Mucosa of rectum (tissue), 2 donors: ENCODE measurements around the gene MAST4.

Source experiments
- H3K27ac ChIP-seq, 2 donors: one replicate each; pipeline ENCODE4 v1.7.0; 2013; ENCODE audit warnings: inconsistent platforms in 2 of 2, low read depth in 2 of 2, low read length in 2 of 2
- H3K27me3 ChIP-seq, 2 donors: one replicate each; pipeline ENCODE4 v1.7.0; 2013; ENCODE audit warnings: low read length in 2 of 2; ENCODE audit not compliant: control insufficient read depth in 2 of 2, insufficient read depth in 2 of 2
- H3K36me3 ChIP-seq, 2 donors: one replicate each; pipeline ENCODE4 v1.7.0; 2013; ENCODE audit warnings: low read length in 2 of 2; ENCODE audit not compliant: control insufficient read depth in 2 of 2, insufficient read depth in 2 of 2
- H3K4me1 ChIP-seq, 2 donors: one replicate each; pipeline ENCODE4 v1.7.0; 2013; ENCODE audit warnings: low read length in 2 of 2, mild to moderate bottlenecking in 1 of 2; ENCODE audit not compliant: control insufficient read depth in 2 of 2, insufficient read depth in 2 of 2
- H3K4me3 ChIP-seq, 2 donors: one replicate each; pipeline ENCODE4 v1.7.0; 2013; ENCODE audit warnings: low read length in 2 of 2
- H3K9ac ChIP-seq, 2 donors: one replicate each; pipeline ENCODE4 v1.7.0; 2013; ENCODE audit warnings: low read length in 2 of 2, low read depth in 1 of 2, mild to moderate bottlenecking in 1 of 2
- H3K9me3 ChIP-seq, 2 donors: one replicate each; pipeline ENCODE4 v1.7.0; 2013; ENCODE audit warnings: low read length in 2 of 2; ENCODE audit not compliant: control insufficient read depth in 2 of 2
- donor health status: healthy.
- donor health status: Normal muscosa, but diverticular disease.

The MAST4 gene

GRCh38 chr5:66660396-66660795, 64.2 kb downstream of the MAST4 start:
- H3K9ac ChIP-seq: no peak overlapping the region

GRCh38 chr5:66661149-66661548, 65.0 kb downstream of the MAST4 start:
- no peaks in the 10 kb centered on the region for H3K9me3 ChIP-seq
- no peak overlapping the region for H3K27ac ChIP-seq
- no peak overlapping the region for H3K9ac ChIP-seq
- no peak overlapping the region for H3K4me3 ChIP-seq
- H3K27me3 ChIP-seq: no peaks in the 10 kb centered on the region
- H3K4me1 ChIP-seq: no peaks in the 10 kb centered on the region
- no peaks in the 10 kb centered on the region for H3K36me3 ChIP-seq

More at GRCh38 chr5:66660396-66660795, 64.2 kb downstream of the MAST4 start:
- no peaks in the 10 kb centered on the region for H3K36me3 ChIP-seq
- no peaks in the 10 kb centered on the region for H3K9me3 ChIP-seq
- no peak overlapping the region for H3K4me3 ChIP-seq
- no peak overlapping the region for H3K27ac ChIP-seq
- H3K27me3 ChIP-seq: no peaks in the 10 kb centered on the region
- H3K4me1 ChIP-seq: no peaks in the 10 kb centered on the region

- Histone ChIP-seq H3K36me3 (no peaks in the 10 kb centered on the region), H3K27ac (no peak overlapping the region), H3K4me3 (no peak overlapping the region), H3K27me3 (peaks cover 0 to 3% of the 10 kb centered on the region in 2 donors), H3K4me1 (no peaks in the 10 kb centered on the region), H3K9ac (no peak overlapping the region), H3K9me3 (no peaks in the 10 kb centered on the region)
Measured at GRCh38 chr5:66666778-66667177, 70.6 kb downstream of the MAST4 start.

GRCh38 chr5:66669086-66669861, 73.1 kb downstream of the MAST4 start:
- Histone ChIP-seq H3K9ac (no peak overlapping the region), H3K9me3 (no peaks in the 10 kb centered on the region), H3K27ac (no peak overlapping the region), H3K4me1 (no peaks in the 10 kb centered on the region), H3K4me3 (no peak overlapping the region), H3K36me3 (no peaks in the 10 kb centered on the region), H3K27me3 (peaks cover 0 to 3% of the 10 kb centered on the region in 2 donors)

- no peaks in the 10 kb centered on the region for H3K9me3 ChIP-seq
- peaks cover under 1 to 3% of the 10 kb centered on the region in 2 donors for H3K27me3 ChIP-seq
- H3K36me3 ChIP-seq: no peaks in the 10 kb centered on the region
- H3K4me3 ChIP-seq: no peak overlapping the region
- H3K9ac ChIP-seq: no peak overlapping the region
- H3K4me1 ChIP-seq: no peaks in the 10 kb centered on the region
- no peak overlapping the region for H3K27ac ChIP-seq
Measured at GRCh38 chr5:66669862-66670195, 73.6 kb downstream of the MAST4 start.

GRCh38 chr5:66671305-66671704, 75.1 kb downstream of the MAST4 start:
- Histone ChIP-seq H3K36me3 (no peaks in the 10 kb centered on the region), H3K27me3 (peaks cover 3 to 5% of the 10 kb centered on the region in 2 donors), H3K9ac (no peak overlapping the region), H3K9me3 (no peaks in the 10 kb centered on the region), H3K4me3 (no peak overlapping the region), H3K4me1 (no peaks in the 10 kb centered on the region), H3K27ac (no peak overlapping the region)

- no peak overlapping the region for H3K27ac ChIP-seq
- no peaks in the 10 kb centered on the region for H3K36me3 ChIP-seq
- H3K9ac ChIP-seq: no peak overlapping the region
- H3K4me3 ChIP-seq: no peak overlapping the region
- no peaks in the 10 kb centered on the region for H3K4me1 ChIP-seq
- no peaks in the 10 kb centered on the region for H3K9me3 ChIP-seq
- peaks cover 3 to 5% of the 10 kb centered on the region in 2 donors for H3K27me3 ChIP-seq
Measured at GRCh38 chr5:66674802-66675201, 78.6 kb downstream of the MAST4 start.

GRCh38 chr5:66675406-66675805, 79.2 kb downstream of the MAST4 start:
- no peaks in the 10 kb centered on the region for H3K36me3 ChIP-seq
- H3K27me3 ChIP-seq: peaks cover 3 to 5% of the 10 kb centered on the region in 2 donors
- no peaks in the 10 kb centered on the region for H3K4me1 ChIP-seq
- H3K9me3 ChIP-seq: no peaks in the 10 kb centered on the region
- no peak overlapping the region for H3K27ac ChIP-seq
- H3K4me3 ChIP-seq: no peak overlapping the region
- no peak overlapping the region for H3K9ac ChIP-seq

- H3K4me3 ChIP-seq: no peak overlapping the region
- no peaks in the 10 kb centered on the region for H3K4me1 ChIP-seq
- H3K36me3 ChIP-seq: no peaks in the 10 kb centered on the region
- H3K9me3 ChIP-seq: no peaks in the 10 kb centered on the region
- H3K9ac ChIP-seq: no peak overlapping the region
- H3K27me3 ChIP-seq: peaks cover 0 to 1% of the 10 kb centered on the region in 2 donors
- H3K27ac ChIP-seq: no peak overlapping the region
Measured at GRCh38 chr5:66680221-66680620, 84.0 kb downstream of the MAST4 start.

- no peak overlapping the region for H3K4me3 ChIP-seq
- no peaks in the 10 kb centered on the region for H3K27me3 ChIP-seq
Measured at GRCh38 chr5:66680804-66681203, 84.6 kb downstream of the MAST4 start.

More at GRCh38 chr5:66680804-66681203, 84.6 kb downstream of the MAST4 start:
- Histone ChIP-seq H3K9me3 (no peaks in the 10 kb centered on the region), H3K27ac (no peak overlapping the region), H3K36me3 (no peaks in the 10 kb centered on the region), H3K9ac (no peak overlapping the region), H3K4me1 (no peaks in the 10 kb centered on the region)
